K562 (cell line): ENCODE results near the gene UBE2E2. TPM values are rescaled to one million over a fixed set of nuclear protein-coding genes. Genes with fewer than 3 reads are reported as not detected.

ENCODE experiments used
- ATAC-seq: fragments of 200-7000 bp; cut with Tn5 transposase; 3 replicates; pipeline ENCODE4 v1.9.1; 2020; ENCODE audit warnings: moderate library complexity
- BruUV-seq: library from RNA; stranded (reverse); fragments of 400-500 nt; replicated peaks from 2 replicates; lab custom pipeline; 2021; lab: Mats Ljungman, UMichigan
- CTCF ChIA-PET: fragments of 300-600 bp; formaldehyde crosslinking; extraction: SDS; loops from one replicate; lab custom pipeline; 2021; ENCODE audit warnings: low intra/inter-chr PET ratio; lab: Yijun Ruan, JAX
- POLR2A ChIA-PET: fragments of 300-600, 350-650 bp; sonication (Branson Sonifier 250); formaldehyde crosslinking; extraction: SDS; loops from one replicate; lab custom pipeline; 2021; ENCODE audit warnings: antibody characterized with exemption, inconsistent platforms; lab: Yijun Ruan, JAX
- DNase-seq, 4 experiments: peaks; one replicate each; pipeline versions ENCODE4 v3.0.0 to v3.0.0-alpha.2; 2011 to 2018; ENCODE audit warnings: low spot score in 3 of 4, mixed read lengths in 3 of 4; ENCODE audit errors: extremely low read depth in 1 of 4
- FAIRE-seq: peaks from 2 replicates; lab custom pipeline; 2011; peaks lifted over from hg19 to GRCh38; lab: Jason Lieb, UNC
- H2AFZ ChIP-seq: 2 replicates; pipeline ENCODE4 v1.6.0; 2011; ENCODE audit warnings: low read depth, low read length, control low read depth, inconsistent platforms
- H3K27ac ChIP-seq: fragments of 200-600 bp; 3 replicates; pipeline ENCODE4 v1.8.0; 2011; ENCODE audit warnings: low read depth, mild to moderate bottlenecking, control low read depth, inconsistent platforms, low read length, moderate library complexity, mixed read lengths; ENCODE audit errors: extremely low read depth
- H3K27me3 ChIP-seq, 2 experiments: fragments of 300-600 bp in 1 of 2; 2 replicates in 1 of 2; 3 replicates in 1 of 2; pipeline versions ENCODE4 v1.6.0 to v1.8.0; 2011; ENCODE audit warnings: inconsistent platforms in 2 of 2, low read length in 2 of 2, mild to moderate bottlenecking in 1 of 2, mixed read lengths in 1 of 2, moderate library complexity in 1 of 2; ENCODE audit not compliant: control insufficient read depth in 2 of 2, insufficient read depth in 2 of 2
- H3K36me3 ChIP-seq: fragments of 300-600 bp; 3 replicates; pipeline ENCODE4 v1.8.0; 2011; ENCODE audit warnings: mild to moderate bottlenecking, low read length, inconsistent platforms; ENCODE audit not compliant: control insufficient read depth, insufficient read depth
- H3K4me1 ChIP-seq, 2 experiments: fragments of 200-600 bp in 1 of 2; replicated peaks in 1 of 2; 2 replicates in 1 of 2; 3 replicates in 1 of 2; pipeline versions ENCODE4 v1.5.1 to v1.8.0; 2011; ENCODE audit warnings: inconsistent platforms in 2 of 2, low read length in 2 of 2, mild to moderate bottlenecking in 1 of 2, mixed read lengths in 1 of 2, moderate library complexity in 1 of 2; ENCODE audit not compliant: control insufficient read depth in 2 of 2, insufficient read depth in 2 of 2
- H3K4me2 ChIP-seq: 2 replicates; pipeline ENCODE4 v1.6.1; 2011; ENCODE audit warnings: low read length, control low read depth, inconsistent platforms, mixed read lengths; ENCODE audit not compliant: insufficient read depth
- H3K4me3 ChIP-seq: fragments of 200-600 bp; sonication (generic), shearing (Covaris generic); 2 replicates; pipeline ENCODE4 v1.5.1; 2016; ENCODE audit warnings: control low read depth, inconsistent platforms
- H3K79me2 ChIP-seq: fragments of 200-600 bp; 3 replicates; pipeline ENCODE4 v1.8.0; 2011; ENCODE audit warnings: low read length, inconsistent platforms; ENCODE audit not compliant: control insufficient read depth, insufficient read depth
- H3K9ac ChIP-seq, 2 experiments: 2 replicates each; pipeline versions ENCODE4 v1.6.0 to v1.6.1; 2011; ENCODE audit warnings: low read depth in 2 of 2, low read length in 2 of 2, control low read depth in 1 of 2, inconsistent platforms in 1 of 2, mild to moderate bottlenecking in 1 of 2, mixed read lengths in 1 of 2; ENCODE audit not compliant: insufficient read depth in 1 of 2
- H3K9me1 ChIP-seq: one replicate; pipeline ENCODE4 v1.6.0; 2011; ENCODE audit warnings: inconsistent platforms, mild to moderate bottlenecking, low read length, moderate library complexity; ENCODE audit not compliant: control insufficient read depth, insufficient read depth
- H3K9me3 ChIP-seq: replicated peaks from 2 replicates; pipeline ENCODE4 v1.5.1; 2011; ENCODE audit warnings: low read depth, low read length, inconsistent platforms; ENCODE audit not compliant: control insufficient read depth, insufficient read depth
- H4K20me1 ChIP-seq: replicated peaks from 2 replicates; pipeline ENCODE4 v1.6.1; 2011; ENCODE audit warnings: low read length, inconsistent platforms, mixed read lengths; ENCODE audit not compliant: control insufficient read depth, insufficient read depth
- ARID3A ChIP-seq: IDR thresholded peaks from 2 replicates; pipeline ENCODE4 v1.6.1; 2012; ENCODE audit warnings: low read depth, low read length, improper control_type of control experiment, borderline replicate concordance
- GATA2 ChIP-seq: sonication (generic); formaldehyde crosslinking; IDR thresholded peaks from 2 replicates; pipeline ENCODE4 v1.4.0; 2020; ENCODE audit warnings: mild to moderate bottlenecking, missing genetic modification reagents
- PKNOX1 ChIP-seq: fragments of 450-650 bp; IDR thresholded peaks from 2 replicates; pipeline ENCODE4 v1.6.1; 2016
- SMAD2 ChIP-seq: fragments of 150-350 bp; IDR thresholded peaks from 2 replicates; pipeline ENCODE4 v1.6.1; 2014; ENCODE audit warnings: low read depth, mild to moderate bottlenecking, low read length
- SRSF7 ChIP-seq: fragments of 200-400 bp; formaldehyde crosslinking; optimal IDR thresholded peaks from 2 replicates; pipeline ENCODE3; 2017; ENCODE audit warnings: mild to moderate bottlenecking, low read depth, low read length
- THAP7 ChIP-seq: fragments of 250-450 bp; sonication (Bioruptor Pico); IDR thresholded peaks from 2 replicates; pipeline ENCODE4 v1.5.0; 2021
- ZKSCAN1 ChIP-seq: fragments of 150-350 bp; IDR thresholded peaks from 2 replicates; pipeline ENCODE4 v1.6.1; 2016; ENCODE audit warnings: low read depth, low read length
- ZNF140 ChIP-seq: fragments of 250-450 bp; sonication (Bioruptor Pico); IDR thresholded peaks from 2 replicates; pipeline ENCODE4 v1.8.0; 2021; ENCODE audit warnings: moderate library complexity, mild to moderate bottlenecking, inconsistent platforms
- ZNF23 ChIP-seq: fragments of 250-450 bp; sonication (Bioruptor Pico); IDR thresholded peaks from 2 replicates; pipeline ENCODE4 v1.4.0; 2020; ENCODE audit warnings: mild to moderate bottlenecking
- ZNF274 ChIP-seq: IDR thresholded peaks from 2 replicates; pipeline ENCODE4 v1.6.1; 2011; ENCODE audit warnings: low read depth, mild to moderate bottlenecking, low read length, moderate library complexity, borderline replicate concordance
- ZNF668 ChIP-seq: fragments of 250-450 bp; sonication (Bioruptor Pico); IDR thresholded peaks from 2 replicates; pipeline ENCODE4 v1.8.0; 2022; ENCODE audit warnings: mild to moderate bottlenecking, inconsistent platforms
- WGBS: fragments of 100-300 bp; shearing (Covaris generic); methylation state at CpG from one replicate; pipeline ENCODE4 v1.1.6; 2016; ENCODE audit warnings: low coverage, mixed read lengths; ENCODE audit not compliant: insufficient coverage; ENCODE audit errors: missing lambda C conversion rate; 5-methylcytosine and 5-hydroxymethylcytosine counted together
- in situ Hi-C: fragments of 300-500 bp; cut with MboI; formaldehyde crosslinking; loops from 4 replicates; pipeline ENCODE4 v1.15.0; 2018; ENCODE audit warnings: inconsistent platforms, mixed read lengths
- intact Hi-C: fragments of 100-400 bp; cut with micrococcal nuclease; formaldehyde crosslinking; loops from 2 replicates; pipeline ENCODE4 v1.14.2; 2022
- polyA plus RNA-seq, 8 experiments: library from polyadenylated mRNA; depleted of rRNA in 4 of 8; stranded (reverse) in 5 of 8; unstranded in 3 of 8; fragments of >200 nt; fragmentation: Nextera tagmentation in 2 of 8; fragmentation: Illumina TruSeq in 1 of 8; extraction: Ambion mirVana in 2 of 8; extraction: Trizol in 1 of 8; gene quantifications; 2 replicates each; pipeline versions ENCODE4 v1.2.1 to v1.2.3, GENCODE V29; 2011 to 2014; ENCODE audit warnings: inconsistent platforms in 1 of 8, missing spikeins in 1 of 8
- total RNA-seq, 7 experiments: library from RNA; depleted of rRNA in 6 of 7; stranded (reverse); fragments of >200 nt in 6 of 7; fragmentation: Illumina TruSeq in 2 of 7; extraction: Trizol in 2 of 7; gene quantifications; 2 replicates each; pipeline versions ENCODE4 v1.2.1 to v1.2.3, GENCODE V29; 2011 to 2021; ENCODE audit warnings: low replicate concordance in 1 of 7
- TF ChIP-seq, protein P1 (sequence below): fragments of 200-800 bp; sonication (Bioruptor generic); IDR thresholded peaks from 2 replicates; pipeline ENCODE4 v1.6.1; 2017; ENCODE audit warnings: missing genetic modification characterization, missing compliant biosample characterization
- TF ChIP-seq, protein P2 (sequence below): fragments of 250-450 bp; sonication (Bioruptor Pico); IDR thresholded peaks from 2 replicates; pipeline ENCODE4 v1.9.0; 2021; ENCODE audit warnings: mild to moderate bottlenecking
- TF ChIP-seq, protein P3 (sequence below): fragments of 250-450 bp; sonication (Bioruptor Pico); IDR thresholded peaks from 2 replicates; pipeline ENCODE4 v1.9.0; 2021; ENCODE audit warnings: mild to moderate bottlenecking, inconsistent platforms

Gene UBE2E2
- total and polyA plus RNA-seq, 9 of the 15 experiments (the other 6 are each of a cell fraction or from before 2014, with no cell fraction given): 0.22 to 5.1 (median 1.9) TPM

DNA sequence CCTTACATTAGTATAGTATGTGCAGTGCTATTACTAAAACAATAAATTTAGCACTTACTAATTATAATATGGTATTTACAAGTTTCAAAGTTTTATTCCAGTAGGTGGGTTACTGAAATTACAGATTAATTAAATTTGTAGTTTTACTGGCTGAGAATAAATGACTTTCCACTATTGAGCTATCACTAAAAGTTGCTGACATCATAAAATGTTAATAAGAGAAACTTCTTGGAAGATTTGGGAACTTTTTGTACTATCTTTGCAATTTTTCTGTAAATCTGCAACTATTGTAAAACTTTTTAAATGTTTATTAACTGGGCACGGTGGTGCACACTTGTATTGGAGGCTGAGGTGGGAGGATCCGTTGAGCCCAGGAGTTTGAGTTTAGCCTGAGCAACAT is 247.7 kb downstream of the UBE2E2 start (continued):
- TF ChIP-seq, protein P1, sequence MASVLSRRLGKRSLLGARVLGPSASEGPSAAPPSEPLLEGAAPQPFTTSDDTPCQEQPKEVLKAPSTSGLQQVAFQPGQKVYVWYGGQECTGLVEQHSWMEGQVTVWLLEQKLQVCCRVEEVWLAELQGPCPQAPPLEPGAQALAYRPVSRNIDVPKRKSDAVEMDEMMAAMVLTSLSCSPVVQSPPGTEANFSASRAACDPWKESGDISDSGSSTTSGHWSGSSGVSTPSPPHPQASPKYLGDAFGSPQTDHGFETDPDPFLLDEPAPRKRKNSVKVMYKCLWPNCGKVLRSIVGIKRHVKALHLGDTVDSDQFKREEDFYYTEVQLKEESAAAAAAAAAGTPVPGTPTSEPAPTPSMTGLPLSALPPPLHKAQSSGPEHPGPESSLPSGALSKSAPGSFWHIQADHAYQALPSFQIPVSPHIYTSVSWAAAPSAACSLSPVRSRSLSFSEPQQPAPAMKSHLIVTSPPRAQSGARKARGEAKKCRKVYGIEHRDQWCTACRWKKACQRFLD (CRISPR knock-in tag): no peak

GRCh38 chr3:23452408-23452807 is 249.3 kb downstream of the UBE2E2 start:
- H3K9me1 ChIP-seq: no peaks in the 10 kb centered on the region
- no peaks in the 10 kb centered on the region for H3K79me2 ChIP-seq
- H4K20me1 ChIP-seq: no peaks in the 10 kb centered on the region
- ChIA-PET CTCF (no interaction called here), POLR2A (no interaction called here)
- H3K27ac ChIP-seq: no peak overlapping the region
- no peaks in the 10 kb centered on the region for H3K36me3 ChIP-seq
- no peaks in the 10 kb centered on the region for H3K27me3 ChIP-seq
- intact Hi-C loops (no loop called here), in situ Hi-C loops (no loop called here)
- no peak for ATAC-seq
- no peak overlapping the region for H2AFZ ChIP-seq
- FAIRE-seq: no peak
- DNase-seq: no peak
- H3K9ac ChIP-seq: no peak overlapping the region
- H3K9me3 ChIP-seq: peaks cover 5% of the 10 kb centered on the region; the same call in 1 of the 2 replicates
- no peak overlapping the region for H3K4me3 ChIP-seq
- no peak overlapping the region for H3K4me2 ChIP-seq
- WGBS: 0% methylated on average over 1 of the region's 1 CpG
- BruUV-seq: no TSS peak
- no peaks in the 10 kb centered on the region for H3K4me1 ChIP-seq
- TF ChIP-seq ZNF274 (no peak), PKNOX1 (no peak), ZNF23 (CRISPR knock-in tag) (no peak), SRSF7 (no peak), ZNF140 (no peak), ZNF668 (CRISPR knock-in tag) (no peak), ARID3A (no peak), SMAD2 (no peak), THAP7 (CRISPR knock-in tag) (no peak), ZKSCAN1 (no peak), GATA2 (no peak)
- TF ChIP-seq, protein P2, sequence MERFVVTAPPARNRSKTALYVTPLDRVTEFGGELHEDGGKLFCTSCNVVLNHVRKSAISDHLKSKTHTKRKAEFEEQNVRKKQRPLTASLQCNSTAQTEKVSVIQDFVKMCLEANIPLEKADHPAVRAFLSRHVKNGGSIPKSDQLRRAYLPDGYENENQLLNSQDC: no peak
- TF ChIP-seq, protein P3, sequence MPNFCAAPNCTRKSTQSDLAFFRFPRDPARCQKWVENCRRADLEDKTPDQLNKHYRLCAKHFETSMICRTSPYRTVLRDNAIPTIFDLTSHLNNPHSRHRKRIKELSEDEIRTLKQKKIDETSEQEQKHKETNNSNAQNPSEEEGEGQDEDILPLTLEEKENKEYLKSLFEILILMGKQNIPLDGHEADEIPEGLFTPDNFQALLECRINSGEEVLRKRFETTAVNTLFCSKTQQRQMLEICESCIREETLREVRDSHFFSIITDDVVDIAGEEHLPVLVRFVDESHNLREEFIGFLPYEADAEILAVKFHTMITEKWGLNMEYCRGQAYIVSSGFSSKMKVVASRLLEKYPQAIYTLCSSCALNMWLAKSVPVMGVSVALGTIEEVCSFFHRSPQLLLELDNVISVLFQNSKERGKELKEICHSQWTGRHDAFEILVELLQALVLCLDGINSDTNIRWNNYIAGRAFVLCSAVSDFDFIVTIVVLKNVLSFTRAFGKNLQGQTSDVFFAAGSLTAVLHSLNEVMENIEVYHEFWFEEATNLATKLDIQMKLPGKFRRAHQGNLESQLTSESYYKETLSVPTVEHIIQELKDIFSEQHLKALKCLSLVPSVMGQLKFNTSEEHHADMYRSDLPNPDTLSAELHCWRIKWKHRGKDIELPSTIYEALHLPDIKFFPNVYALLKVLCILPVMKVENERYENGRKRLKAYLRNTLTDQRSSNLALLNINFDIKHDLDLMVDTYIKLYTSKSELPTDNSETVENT (CRISPR knock-in tag): no peak
